PC-9 (cell line): ENCODE data around the gene MAN1A2.

Experiments
- CTCF ChIP-seq: fragments of 200-600 bp; sonication (generic); conservative IDR thresholded peaks from 2 replicates; pipeline ENCODE4 v1.6.1; 2017; ENCODE audit warnings: mixed run types, antibody characterized with exemption, mild to moderate bottlenecking, moderate library complexity
- EZH2 ChIP-seq: fragments of 200-600 bp; sonication (generic); IDR thresholded peaks from 2 replicates; pipeline ENCODE4 v1.8.0; 2017; ENCODE audit warnings: antibody characterized with exemption, low read depth

DNA sequence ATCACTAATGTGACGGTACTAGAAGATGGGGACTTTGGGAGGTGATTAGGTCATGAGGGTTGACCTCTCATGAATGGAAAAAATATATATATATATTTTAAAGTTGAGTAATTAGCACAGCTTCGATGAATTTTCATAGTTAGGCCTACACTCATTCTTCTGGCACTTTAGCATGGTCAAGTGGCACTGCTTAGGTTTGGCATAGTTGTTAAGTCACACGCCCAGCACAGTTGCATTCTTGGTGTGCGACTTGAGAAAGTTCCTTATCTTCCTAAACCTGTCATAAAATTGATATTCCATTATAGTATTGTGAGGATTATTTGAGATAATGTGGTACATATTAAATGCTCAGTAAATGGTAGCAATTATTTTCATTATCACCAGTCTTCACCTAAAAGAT, 47.7 kb downstream of the MAN1A2 start:
- TF ChIP-seq CTCF (no peak), EZH2 (no peak)
